C1 segment of cervical spinal cord (tissue), 14 donors: ENCODE measurements around the gene PRM3.
"Not testable (repeated sequence)": the region's sequence is repeated elsewhere in the genome, so short reads cannot be mapped to it uniquely, and the experiment has no call there.

Experiments
- DNase-seq, 14 donors: peaks; one replicate each; lab custom pipeline; 2025; lab: John Stamatoyannopoulos, UW

Gene PRM3

GRCh38 chr16:11306381-11306780 is 33.0 kb upstream of the PRM3 start:
- no peak for DNase-seq

GRCh38 chr16:11303405-11304138 is 30.1 kb upstream of the PRM3 start:
- DNase-seq, result no peak

DNA sequence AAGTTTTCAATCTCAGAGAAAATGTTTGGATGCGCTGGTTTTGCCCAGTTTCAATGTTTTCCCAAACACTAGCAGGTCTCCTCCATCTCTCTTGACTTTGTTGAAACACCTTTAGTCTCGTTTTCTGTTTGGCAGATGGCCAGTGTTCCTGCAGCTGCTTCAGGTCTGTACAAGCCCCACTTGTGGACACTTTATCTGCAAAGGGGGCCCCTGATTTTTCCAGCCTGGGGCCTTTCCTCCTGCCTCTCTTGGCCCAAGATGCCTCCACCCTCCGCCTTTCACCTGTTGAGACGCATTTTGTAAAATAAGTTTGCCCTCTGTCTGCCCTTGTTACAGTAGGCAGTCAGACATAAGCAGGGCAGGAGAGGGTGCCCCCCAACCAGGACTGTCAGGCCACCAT is 29.5 kb upstream of the PRM3 start:
- no peak for DNase-seq

- no peak for DNase-seq
Observed at GRCh38 chr16:11301645-11302501, 28.4 kb upstream of the PRM3 start.

DNA sequence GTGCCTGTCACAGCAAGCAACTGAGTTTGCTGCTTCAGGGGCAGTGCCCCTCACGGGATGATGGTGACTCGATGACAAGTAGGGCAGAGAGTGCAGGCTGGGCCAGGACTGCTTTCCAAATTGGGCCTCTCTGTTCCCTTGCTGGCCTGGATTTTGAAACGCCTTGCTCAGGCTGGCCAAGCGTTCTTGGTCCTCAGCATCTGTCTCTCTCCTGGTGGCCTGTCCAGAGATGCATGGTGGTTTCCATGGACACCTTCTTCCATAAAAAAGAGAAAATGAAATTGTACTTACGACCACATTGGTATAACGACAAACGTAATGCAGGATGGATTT is 27.1 kb upstream of the PRM3 start:
- DNase-seq, result no peak

DNA sequence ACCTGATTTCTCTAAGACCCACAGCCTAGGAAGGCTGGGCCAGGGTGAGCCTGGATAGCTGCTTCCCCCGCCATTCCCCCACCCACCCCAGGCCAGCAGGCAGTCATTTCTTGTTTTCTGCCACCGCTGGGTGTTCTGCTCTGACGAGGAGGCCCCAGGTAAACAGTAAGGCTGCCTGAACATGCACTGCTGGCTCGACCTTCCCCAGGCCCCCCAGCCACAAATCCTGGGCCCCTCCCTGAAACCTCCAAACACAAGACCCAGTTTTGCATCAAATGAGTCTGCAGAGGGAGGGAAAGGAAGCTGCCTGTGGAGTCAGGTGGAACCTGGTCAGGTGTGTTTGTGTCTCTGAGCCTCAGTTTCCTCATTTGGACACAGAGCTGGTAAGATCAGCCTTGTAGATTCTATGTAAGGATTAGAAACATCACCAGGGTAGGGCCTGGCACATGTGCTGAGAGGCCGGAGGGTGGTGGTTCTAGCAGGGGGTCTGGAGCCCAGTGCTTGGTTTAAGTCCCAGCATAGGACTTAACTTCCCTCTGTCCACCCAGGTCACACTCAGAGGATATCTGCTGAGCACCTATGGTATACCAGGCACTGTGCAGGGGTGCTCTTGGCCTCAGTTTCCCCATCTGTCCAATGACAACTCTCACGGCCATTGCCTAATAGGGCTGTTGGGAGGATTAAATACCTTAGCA is 26.6 kb upstream of the PRM3 start:
- no peak for DNase-seq

GRCh38 chr16:11298950-11299547 is 25.6 kb upstream of the PRM3 start:
- not testable (repeated sequence) for DNase-seq

DNA sequence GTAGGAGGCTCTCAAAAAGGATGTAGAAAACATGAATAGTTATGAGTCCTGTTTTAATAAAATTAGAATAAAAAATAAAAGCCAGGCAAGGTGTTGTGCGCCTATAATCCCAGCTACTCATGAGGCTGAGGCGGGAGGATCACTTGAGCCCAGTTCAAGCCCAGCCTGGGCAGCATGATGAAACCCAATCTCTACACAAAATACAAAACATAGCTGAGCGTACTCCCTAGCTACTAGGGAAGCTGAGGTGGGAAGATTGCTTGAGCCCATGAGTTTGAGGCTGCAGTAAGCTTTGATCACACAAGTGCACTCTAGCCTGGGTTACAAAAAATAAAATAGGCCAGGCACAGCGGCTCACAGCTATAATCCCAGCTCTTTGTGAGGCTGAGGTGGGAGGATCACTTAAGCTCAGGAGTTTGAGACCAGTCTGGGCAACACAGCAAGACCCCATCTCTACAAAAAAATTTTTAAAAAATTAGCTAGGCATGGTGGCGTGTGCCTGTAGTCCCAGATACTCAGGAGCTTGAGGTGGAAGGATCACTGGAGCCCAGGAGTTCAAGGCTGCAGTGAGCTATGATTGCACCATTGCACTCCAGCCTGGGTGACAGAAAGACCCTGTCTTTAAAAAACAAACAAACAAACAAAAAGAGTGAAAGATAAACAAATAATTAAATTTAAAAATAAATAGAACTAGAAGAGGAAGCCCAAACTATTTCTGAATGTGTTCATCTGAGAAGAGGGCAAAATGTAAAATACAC is 24.9 kb upstream of the PRM3 start:
- DNase-seq, result no peak

DNA sequence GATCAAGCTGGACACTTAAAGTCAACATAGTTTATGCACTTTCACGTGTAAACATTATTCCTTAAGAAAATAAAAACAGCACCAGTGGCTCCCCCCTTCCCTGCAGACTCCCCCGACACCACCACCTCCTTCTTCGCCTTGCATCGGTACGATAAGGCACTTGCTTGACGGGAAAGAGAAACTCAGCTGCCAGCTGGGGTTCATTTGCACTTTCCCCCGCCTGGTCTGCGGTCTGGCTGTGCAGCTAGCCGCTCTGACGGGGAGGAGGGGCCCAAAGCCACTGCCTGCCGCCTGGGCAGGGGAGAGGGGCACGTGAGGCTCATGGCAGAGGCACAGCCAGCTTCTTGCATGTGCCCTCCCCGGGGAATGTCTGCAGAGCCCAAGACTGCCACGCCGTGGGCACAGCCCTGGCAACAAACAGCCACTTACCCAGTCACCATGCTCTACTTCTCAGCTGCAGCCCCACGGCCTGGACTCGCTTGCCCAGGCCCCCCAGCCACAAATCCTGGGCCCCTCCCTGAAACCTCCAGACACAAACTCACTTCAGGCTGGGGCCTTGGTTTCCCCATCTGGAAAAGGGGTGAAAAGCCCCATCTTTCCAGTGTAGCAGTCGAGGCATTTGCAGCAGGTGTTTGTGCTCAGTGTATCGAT is 24.2 kb upstream of the PRM3 start:
- DNase-seq, result peak in 13 of 14 donors; percentile 9 to 82 (median 56)

DNA sequence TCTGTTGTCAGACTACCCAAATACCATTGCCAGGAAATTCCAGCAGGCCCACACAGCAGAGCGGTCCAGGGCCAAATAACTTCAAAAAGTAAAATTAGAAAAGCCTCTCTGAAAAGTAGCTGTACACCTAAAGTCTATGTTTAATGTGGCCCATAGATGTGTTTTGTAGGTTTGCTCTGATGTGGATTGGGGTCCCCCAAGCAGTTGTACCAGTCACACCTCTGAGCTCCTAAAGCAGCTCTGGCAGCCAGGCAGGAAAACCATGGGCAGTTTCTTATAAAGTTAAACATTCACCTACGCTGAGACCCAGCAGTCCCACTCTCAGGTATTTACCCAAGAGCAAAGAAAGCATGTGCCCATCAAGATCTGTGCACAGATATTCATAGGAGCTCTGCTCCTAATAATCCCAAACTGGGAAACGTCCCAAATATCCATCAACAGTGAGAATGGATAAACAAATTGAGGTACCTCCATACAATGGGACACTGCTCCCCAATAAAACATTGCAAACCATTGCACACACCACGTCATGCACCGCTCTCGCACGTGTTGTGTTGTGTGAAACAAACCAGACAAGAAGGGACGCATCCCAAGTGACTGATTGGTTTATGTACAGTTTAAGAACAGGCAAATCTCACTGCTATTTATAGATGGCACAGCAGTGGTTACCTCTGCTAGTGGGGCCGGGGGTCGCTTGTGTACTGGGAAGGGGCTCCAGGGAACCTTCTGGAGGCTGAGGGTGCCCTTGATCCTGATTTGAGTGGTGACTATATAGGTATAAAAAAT is 23.5 kb upstream of the PRM3 start:
- no peak for DNase-seq

- DNase-seq, result no peak
Observed at GRCh38 chr16:11296351-11296705, 22.9 kb upstream of the PRM3 start.

GRCh38 chr16:11295672-11296071 is 22.2 kb upstream of the PRM3 start:
- no peak for DNase-seq

- DNase-seq, result no peak
Observed at GRCh38 chr16:11292076-11292748, 18.8 kb upstream of the PRM3 start.

DNA sequence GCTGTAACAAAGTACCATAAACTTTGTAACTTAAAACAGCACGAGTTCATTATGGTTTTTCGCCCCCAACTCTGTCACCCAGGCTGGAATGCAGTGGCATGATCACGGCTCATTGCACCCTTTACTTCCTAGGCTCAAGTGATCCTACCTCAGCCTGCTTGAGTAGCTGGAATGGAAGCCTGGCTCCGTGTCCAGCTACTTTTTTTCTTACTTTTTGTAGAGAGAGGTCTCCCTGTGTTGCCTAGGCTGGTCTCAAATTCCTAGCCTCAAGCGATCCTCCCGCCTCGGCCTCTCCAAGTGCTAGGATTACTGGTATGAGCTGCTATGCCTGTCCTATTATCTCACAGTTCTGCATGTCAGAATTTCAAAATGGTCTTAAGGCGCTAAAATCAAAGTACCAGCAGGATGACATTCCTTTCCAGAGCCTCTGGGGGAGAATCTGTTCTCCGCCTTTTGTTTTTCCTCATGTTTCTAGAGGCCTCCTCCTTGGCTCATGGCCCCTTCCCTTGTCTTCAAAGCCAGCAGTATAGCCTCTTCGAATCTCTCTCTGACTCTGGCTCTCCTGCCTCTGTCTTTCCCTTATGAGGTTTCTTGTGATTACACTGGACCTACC is 17.8 kb upstream of the PRM3 start:
- DNase-seq, result no peak

DNA sequence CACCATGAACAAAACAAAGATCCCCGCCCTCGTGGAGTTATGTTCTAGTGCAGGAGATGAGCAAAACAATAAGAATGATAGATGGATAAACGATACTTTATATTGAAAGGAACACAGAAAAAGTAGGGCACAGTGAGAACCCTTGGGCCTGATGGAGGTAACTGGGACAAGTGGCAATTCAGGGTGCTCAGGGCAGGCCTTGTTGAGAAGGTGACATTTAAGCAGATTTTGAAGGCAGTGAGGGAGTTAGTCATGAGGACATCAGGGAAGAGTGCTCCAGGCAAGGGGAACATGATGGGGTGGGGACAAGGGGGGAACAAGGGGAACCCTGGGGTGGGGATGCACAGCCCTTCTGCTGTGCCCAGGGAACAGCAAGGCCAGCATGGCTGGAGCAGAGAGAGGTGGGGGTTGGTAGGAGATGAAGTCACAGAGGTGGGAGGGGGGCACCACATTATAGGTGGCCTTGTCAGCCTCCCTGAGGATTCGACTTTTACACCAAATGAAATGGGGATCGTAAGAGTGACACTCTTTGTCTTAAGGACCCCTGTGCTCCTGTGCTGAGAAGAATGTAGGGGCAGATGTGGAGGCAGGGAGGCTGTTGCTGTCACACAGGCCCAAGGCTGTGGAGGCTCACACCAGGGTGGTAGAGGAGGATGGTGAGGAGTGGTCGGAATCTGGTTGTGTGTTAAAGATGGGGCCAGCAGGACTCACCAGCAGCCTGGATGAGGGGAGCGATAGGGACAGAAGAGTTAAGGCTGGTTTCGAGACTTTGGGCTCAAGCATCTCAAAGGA is 16.9 kb upstream of the PRM3 start:
- no peak for DNase-seq

DNA sequence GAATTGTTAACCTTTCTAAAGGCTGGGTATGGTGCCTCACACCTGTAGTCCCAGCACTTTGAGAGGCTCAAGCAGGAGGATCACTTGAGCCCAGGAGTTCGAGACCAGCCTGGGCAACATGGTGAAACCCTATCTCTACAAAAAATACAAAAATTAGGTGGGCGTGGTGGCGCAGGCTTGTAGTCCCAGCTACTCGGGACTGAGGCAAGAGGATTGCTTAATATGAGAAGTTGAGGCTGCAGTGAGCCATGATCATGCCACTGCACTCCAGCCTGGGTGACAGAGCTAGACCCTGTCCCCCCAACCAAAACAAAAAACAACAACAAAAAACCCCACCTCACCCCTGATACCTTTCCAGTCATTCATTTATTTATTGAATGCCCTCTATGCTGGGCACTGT is 16.3 kb upstream of the PRM3 start:
- DNase-seq, result not testable (repeated sequence)

DNA sequence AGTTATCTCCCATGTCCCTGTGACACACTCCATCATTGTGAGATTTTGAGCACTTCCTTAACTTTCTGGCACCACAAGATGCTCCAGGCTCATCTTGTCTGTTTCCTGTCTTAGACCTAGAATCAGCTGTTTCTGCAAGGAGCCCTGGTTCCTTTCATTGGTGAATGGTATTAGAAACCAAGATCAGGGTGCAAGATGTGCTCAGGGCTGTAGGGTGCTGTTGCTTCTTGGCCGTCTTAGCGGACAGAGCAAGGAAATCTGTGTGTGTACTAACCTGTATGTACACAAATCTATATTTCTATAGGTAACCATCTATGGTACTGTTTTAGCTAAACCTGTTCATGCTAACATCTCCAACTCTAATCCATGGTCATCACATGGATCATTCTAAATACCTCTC is 15.8 kb upstream of the PRM3 start:
- DNase-seq, result no peak

DNA sequence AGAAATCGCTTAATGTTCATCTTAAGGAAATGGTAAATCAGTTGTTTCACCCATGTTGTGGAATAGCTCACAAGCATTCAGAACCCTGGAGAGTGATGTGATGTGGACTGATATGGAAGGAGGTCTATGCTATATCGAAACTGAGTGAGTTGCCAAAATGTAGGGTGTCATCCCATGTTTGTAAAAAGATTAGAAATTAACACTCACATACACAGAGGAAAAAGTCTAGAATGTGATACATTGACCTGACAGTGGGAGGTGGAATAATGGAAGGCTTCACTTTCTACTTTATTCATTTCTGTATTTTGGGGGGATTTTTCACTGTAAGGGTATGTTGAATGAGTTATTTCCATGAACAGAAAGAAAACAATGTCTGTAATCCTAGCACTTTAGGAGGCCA is 12.4 kb upstream of the PRM3 start:
- no peak for DNase-seq
